ENCODE measurements around the gene E2F2. TPM values are rescaled to one million over a fixed set of nuclear protein-coding genes. Genes with fewer than 3 reads are reported as not detected.
A peak's percentile ranks its signal among the peaks of the same experiment; 100 is the strongest.

Gene E2F2
- total and polyA plus RNA-seq, 2 of the 13 experiments (the other 11 are each of a cell fraction or from before 2014, with no cell fraction given) = 0.65 to 6.6 TPM

DNA sequence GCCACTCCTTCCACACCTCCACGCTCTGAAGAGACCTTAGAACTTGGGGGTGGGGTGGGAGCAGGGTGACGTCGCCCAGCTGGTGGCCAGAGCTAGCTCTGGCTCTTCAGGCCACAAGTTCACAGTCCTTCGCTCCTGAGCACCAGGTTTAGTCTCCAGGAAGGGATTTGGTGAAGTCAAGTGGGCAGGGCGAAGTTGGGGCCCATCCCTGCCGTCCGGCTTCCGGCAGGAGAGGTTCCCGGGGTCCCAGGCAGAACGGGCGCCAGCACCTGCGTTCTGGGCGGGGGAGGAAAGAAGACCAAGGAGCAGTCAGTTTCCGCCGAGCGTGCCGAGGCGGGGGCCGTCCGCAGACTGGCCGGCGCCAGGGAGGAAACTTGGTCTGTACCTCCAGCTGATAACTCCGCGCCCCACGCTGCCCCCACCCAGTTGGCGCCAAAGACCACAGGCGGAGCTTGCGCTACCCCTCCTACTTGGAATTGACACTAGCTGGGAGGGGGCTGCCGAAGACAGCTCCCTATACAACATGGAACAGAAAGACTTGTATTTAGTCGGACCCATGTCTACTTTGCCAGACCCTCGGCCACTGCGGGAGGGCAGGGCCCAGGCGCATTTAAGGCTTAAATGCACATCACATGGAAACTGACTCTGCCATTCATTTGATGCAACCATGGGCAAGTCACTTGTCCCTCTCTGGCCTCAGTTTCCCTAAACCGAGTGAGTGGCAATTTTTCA is 27.3 kb upstream of the E2F2 start (continued):
- no peak for TF ChIP-seq DR1 (CRISPR knock-in tag; IDR thresholded peaks at IDR 0.05)
- TF ChIP-seq, protein P1, sequence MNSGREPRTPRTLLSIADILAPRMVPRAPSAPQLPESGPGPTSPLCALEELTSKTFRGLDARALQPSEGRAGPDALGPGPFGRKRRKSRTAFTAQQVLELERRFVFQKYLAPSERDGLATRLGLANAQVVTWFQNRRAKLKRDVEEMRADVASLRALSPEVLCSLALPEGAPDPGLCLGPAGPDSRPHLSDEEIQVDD (CRISPR knock-in tag; IDR thresholded peaks at IDR 0.05; ENCODE audit: borderline replicate concordance) = no peak
- 0 out of 2 replicates have a peak, but pooled peaks have one; percentile 29 for TF ChIP-seq TSC22D2 (CRISPR knock-in tag; IDR thresholded peaks at IDR 0.05; ENCODE audit: borderline replicate concordance)
- TF ChIP-seq CREM (IDR thresholded peaks at IDR 0.05) = peak; percentile 51; the same call in 1 of the 2 replicates
- TF ChIP-seq CREM (CRISPR knock-in tag; IDR thresholded peaks at IDR 0.05) = no peak
- no peak for TF ChIP-seq SMARCE1 (IDR thresholded peaks at IDR 0.05; ENCODE audit: borderline replicate concordance)
- 0 out of 2 replicates have a peak, but pooled peaks have one; percentile 30 for TF ChIP-seq ZFP1 (CRISPR knock-in tag; IDR thresholded peaks at IDR 0.05)
- peak; percentile 58; the same call in 1 of the 2 replicates for TF ChIP-seq KDM2A (CRISPR knock-in tag; IDR thresholded peaks at IDR 0.05; ENCODE audit: borderline replicate concordance, low read depth)
- TF ChIP-seq ZSCAN30 (CRISPR knock-in tag; IDR thresholded peaks at IDR 0.05) = no peak
- peak; percentile 68 for TF ChIP-seq POLR2AphosphoS5 (IDR thresholded peaks at IDR 0.05; ENCODE audit: low read depth, low read length)
- TF ChIP-seq ZNF883 (CRISPR knock-in tag; IDR thresholded peaks at IDR 0.05; ENCODE audit: not compliant biosample characterization) = peak; percentile 60
- no peak for TF ChIP-seq NONO (IDR thresholded peaks at IDR 0.05)
- TF ChIP-seq NONO (CRISPR knock-in tag; conservative IDR thresholded peaks at IDR 0.05) = peak; percentile 76
- no peak for TF ChIP-seq ZSCAN22 (CRISPR knock-in tag; IDR thresholded peaks at IDR 0.05)
- peak; percentile 66 to 82; a peak in 3 of 4 replicates for TF ChIP-seq EP300 (IDR thresholded peaks at IDR 0.05; ENCODE audit: low read depth in 2 of 2, low read length in 2 of 2)
- peak; percentile 85 for TF ChIP-seq EP300 (CRISPR knock-in tag; IDR thresholded peaks at IDR 0.05; ENCODE audit: borderline replicate concordance)
- TF ChIP-seq SETDB1 (CRISPR knock-in tag; IDR thresholded peaks at IDR 0.05; ENCODE audit: borderline replicate concordance) = no peak
- TF ChIP-seq ZNF20 (CRISPR knock-in tag; IDR thresholded peaks at IDR 0.05) = no peak
- no peak; the same call in 1 of the 2 replicates for TF ChIP-seq ZSCAN9 (CRISPR knock-in tag; IDR thresholded peaks at IDR 0.05; ENCODE audit: borderline replicate concordance)
- TF ChIP-seq AGO2 (optimal IDR thresholded peaks at IDR 0.05; ENCODE audit: low read depth, low read length) = peak; percentile 84
- 0 out of 2 replicates have a peak, but pooled peaks have one; percentile 40 for TF ChIP-seq ZNF792 (CRISPR knock-in tag; IDR thresholded peaks at IDR 0.05)
- TF ChIP-seq, protein P2, sequence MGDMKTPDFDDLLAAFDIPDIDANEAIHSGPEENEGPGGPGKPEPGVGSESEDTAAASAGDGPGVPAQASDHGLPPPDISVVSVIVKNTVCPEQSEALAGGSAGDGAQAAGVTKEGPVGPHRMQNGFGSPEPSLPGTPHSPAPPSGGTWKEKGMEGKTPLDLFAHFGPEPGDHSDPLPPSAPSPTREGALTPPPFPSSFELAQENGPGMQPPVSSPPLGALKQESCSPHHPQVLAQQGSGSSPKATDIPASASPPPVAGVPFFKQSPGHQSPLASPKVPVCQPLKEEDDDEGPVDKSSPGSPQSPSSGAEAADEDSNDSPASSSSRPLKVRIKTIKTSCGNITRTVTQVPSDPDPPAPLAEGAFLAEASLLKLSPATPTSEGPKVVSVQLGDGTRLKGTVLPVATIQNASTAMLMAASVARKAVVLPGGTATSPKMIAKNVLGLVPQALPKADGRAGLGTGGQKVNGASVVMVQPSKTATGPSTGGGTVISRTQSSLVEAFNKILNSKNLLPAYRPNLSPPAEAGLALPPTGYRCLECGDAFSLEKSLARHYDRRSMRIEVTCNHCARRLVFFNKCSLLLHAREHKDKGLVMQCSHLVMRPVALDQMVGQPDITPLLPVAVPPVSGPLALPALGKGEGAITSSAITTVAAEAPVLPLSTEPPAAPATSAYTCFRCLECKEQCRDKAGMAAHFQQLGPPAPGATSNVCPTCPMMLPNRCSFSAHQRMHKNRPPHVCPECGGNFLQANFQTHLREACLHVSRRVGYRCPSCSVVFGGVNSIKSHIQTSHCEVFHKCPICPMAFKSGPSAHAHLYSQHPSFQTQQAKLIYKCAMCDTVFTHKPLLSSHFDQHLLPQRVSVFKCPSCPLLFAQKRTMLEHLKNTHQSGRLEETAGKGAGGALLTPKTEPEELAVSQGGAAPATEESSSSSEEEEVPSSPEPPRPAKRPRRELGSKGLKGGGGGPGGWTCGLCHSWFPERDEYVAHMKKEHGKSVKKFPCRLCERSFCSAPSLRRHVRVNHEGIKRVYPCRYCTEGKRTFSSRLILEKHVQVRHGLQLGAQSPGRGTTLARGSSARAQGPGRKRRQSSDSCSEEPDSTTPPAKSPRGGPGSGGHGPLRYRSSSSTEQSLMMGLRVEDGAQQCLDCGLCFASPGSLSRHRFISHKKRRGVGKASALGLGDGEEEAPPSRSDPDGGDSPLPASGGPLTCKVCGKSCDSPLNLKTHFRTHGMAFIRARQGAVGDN (CRISPR knock-in tag; IDR thresholded peaks at IDR 0.05) = peak; percentile 92
- TF ChIP-seq FOXA3 (CRISPR knock-in tag; IDR thresholded peaks at IDR 0.05) = peak; percentile 50; the same call in 1 of the 2 replicates
- peak; percentile 87; the same call in 1 of the 2 replicates for TF ChIP-seq MED13 (CRISPR knock-in tag; IDR thresholded peaks at IDR 0.05)
- TF ChIP-seq E2F2 (CRISPR knock-in tag; IDR thresholded peaks at IDR 0.05; ENCODE audit: borderline replicate concordance) = peak; percentile 86; the same call in 1 of the 2 replicates
- peak; percentile 27; the same call in 1 of the 2 replicates for TF ChIP-seq SMAD3 (CRISPR knock-in tag; IDR thresholded peaks at IDR 0.05)
- TF ChIP-seq ZFX (CRISPR knock-in tag; IDR thresholded peaks at IDR 0.05; ENCODE audit: low read depth) = peak; percentile 57

Measured in HepG2 (cell line).